Measurements from ENCODE around the gene CDH2. TPM values are rescaled to one million over a fixed set of nuclear protein-coding genes. Genes with fewer than 3 reads are reported as not detected.

Gene CDH2
- total RNA-seq, 1 donor from 2014 or later: 363 TPM

DNA sequence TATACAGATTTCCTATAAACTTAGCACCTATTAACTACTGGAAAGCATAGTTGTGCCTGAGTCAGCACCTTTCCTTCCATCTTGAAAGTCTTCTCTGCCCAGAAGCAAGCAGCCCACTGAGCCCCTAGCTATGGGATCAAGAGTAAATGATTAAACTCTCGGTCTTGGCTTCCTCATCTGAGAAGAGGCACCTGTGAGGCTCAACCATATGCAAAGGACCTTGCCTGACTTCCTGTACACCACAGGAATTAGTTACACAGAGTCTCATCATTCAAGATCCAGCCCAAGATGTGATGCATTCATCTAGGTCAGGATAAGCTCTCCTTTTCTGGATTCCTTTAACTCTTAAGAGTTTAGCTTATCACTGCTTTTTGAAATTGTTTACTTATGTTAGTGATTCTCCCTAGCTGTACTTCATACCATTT, 96.0 kb downstream of the CDH2 start:
- Histone ChIP-seq H3K4me3 (ENCODE audit: insufficient read depth, low read depth, low read length) (no peak overlapping the region), H3K4me2 (ENCODE audit: low read length) (no peak overlapping the region), H2AFZ (ENCODE audit: low read depth, low read length) (no peak overlapping the region), H3K79me2 (ENCODE audit: insufficient read depth, low read length) (peaks cover 98% of the 10 kb centered on the region), H4K20me1 (ENCODE audit: insufficient read depth, low read length) (peaks cover 10% of the 10 kb centered on the region), H3K27ac (ENCODE audit: low read depth, low read length) (no peak overlapping the region), H3K9me3 (ENCODE audit: insufficient read depth, low read depth, low read length) (no peaks in the 10 kb centered on the region), H3K4me1 (ENCODE audit: insufficient read depth, low read length) (peaks cover 30% of the 10 kb centered on the region), H3K27me3 (ENCODE audit: insufficient read depth, low read length) (no peaks in the 10 kb centered on the region), H3K36me3 (ENCODE audit: insufficient read depth, low read length) (no peaks in the 10 kb centered on the region), H3K9ac (ENCODE audit: low read length) (no peak overlapping the region)
- H3K4me1 Mint-ChIP-seq (ENCODE audit: low read depth, unreplicated experiment): peaks cover 77% of the 10 kb centered on the region
- TF ChIP-seq, protein P1, sequence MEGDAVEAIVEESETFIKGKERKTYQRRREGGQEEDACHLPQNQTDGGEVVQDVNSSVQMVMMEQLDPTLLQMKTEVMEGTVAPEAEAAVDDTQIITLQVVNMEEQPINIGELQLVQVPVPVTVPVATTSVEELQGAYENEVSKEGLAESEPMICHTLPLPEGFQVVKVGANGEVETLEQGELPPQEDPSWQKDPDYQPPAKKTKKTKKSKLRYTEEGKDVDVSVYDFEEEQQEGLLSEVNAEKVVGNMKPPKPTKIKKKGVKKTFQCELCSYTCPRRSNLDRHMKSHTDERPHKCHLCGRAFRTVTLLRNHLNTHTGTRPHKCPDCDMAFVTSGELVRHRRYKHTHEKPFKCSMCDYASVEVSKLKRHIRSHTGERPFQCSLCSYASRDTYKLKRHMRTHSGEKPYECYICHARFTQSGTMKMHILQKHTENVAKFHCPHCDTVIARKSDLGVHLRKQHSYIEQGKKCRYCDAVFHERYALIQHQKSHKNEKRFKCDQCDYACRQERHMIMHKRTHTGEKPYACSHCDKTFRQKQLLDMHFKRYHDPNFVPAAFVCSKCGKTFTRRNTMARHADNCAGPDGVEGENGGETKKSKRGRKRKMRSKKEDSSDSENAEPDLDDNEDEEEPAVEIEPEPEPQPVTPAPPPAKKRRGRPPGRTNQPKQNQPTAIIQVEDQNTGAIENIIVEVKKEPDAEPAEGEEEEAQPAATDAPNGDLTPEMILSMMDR (IDR thresholded peaks at IDR 0.05; ENCODE audit: insufficient read depth, low read depth, low read length): no peak
- no peak for TF ChIP-seq EZH2 (IDR thresholded peaks at IDR 0.05; ENCODE audit: insufficient read depth, low read length)
- H3K4me3 Mint-ChIP-seq (ENCODE audit: unreplicated experiment): no peak overlapping the region
- no peaks in the 10 kb centered on the region for H3K27me3 Mint-ChIP-seq (ENCODE audit: low read depth, unreplicated experiment)
- H3K27ac Mint-ChIP-seq (ENCODE audit: unreplicated experiment): peak overlapping the region; percentile 93
- H3K36me3 Mint-ChIP-seq (ENCODE audit: low read depth, unreplicated experiment): peaks cover 2% of the 10 kb centered on the region
- FAIRE-seq (peak; percentile 39), DNase-seq (ENCODE audit: low read depth) (peak; percentile 72)
- no peaks in the 10 kb centered on the region for H3K9me3 Mint-ChIP-seq (ENCODE audit: unreplicated experiment)

DNA sequence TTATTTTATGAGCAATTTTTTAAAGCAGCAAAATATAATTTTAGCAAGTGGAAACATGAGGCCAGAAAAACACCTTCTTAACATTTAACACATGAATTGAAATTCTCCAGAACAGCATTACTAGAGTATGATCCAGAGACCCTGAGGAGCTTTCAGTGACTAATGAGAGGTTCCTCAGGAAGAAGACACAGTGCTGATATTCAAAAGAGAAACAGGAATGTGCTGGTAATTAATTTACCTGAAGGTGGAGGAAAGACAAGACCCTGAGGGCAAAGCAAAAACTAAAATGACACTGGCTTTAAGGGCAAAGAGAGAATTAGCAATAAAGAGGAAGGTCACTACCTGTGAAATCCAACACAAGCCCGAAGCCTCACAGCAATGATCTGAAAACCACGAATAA, 97.0 kb downstream of the CDH2 start:
- no peak for DNase-seq (ENCODE audit: low read depth)
- H3K4me3 Mint-ChIP-seq (ENCODE audit: unreplicated experiment): no peak overlapping the region
- TF ChIP-seq EZH2 (IDR thresholded peaks at IDR 0.05; ENCODE audit: insufficient read depth, low read length): no peak
- TF ChIP-seq, protein P1 (IDR thresholded peaks at IDR 0.05; ENCODE audit: insufficient read depth, low read depth, low read length): no peak
- no peaks in the 10 kb centered on the region for H3K27me3 Mint-ChIP-seq (ENCODE audit: low read depth, unreplicated experiment)
- Histone ChIP-seq H4K20me1 (ENCODE audit: insufficient read depth, low read length) (peaks cover 10% of the 10 kb centered on the region), H3K79me2 (ENCODE audit: insufficient read depth, low read length) (peaks cover 98% of the 10 kb centered on the region), H3K4me3 (ENCODE audit: insufficient read depth, low read depth, low read length) (no peak overlapping the region), H3K27ac (ENCODE audit: low read depth, low read length) (no peak overlapping the region), H3K4me1 (ENCODE audit: insufficient read depth, low read length) (peaks cover 31% of the 10 kb centered on the region), H3K9ac (ENCODE audit: low read length) (no peak overlapping the region), H3K4me2 (ENCODE audit: low read length) (no peak overlapping the region), H3K9me3 (ENCODE audit: insufficient read depth, low read depth, low read length) (no peaks in the 10 kb centered on the region), H2AFZ (ENCODE audit: low read depth, low read length) (no peak overlapping the region), H3K27me3 (ENCODE audit: insufficient read depth, low read length) (no peaks in the 10 kb centered on the region), H3K36me3 (ENCODE audit: insufficient read depth, low read length) (no peaks in the 10 kb centered on the region)
- FAIRE-seq: no peak
- no peaks in the 10 kb centered on the region for H3K9me3 Mint-ChIP-seq (ENCODE audit: unreplicated experiment)
- H3K4me1 Mint-ChIP-seq (ENCODE audit: low read depth, unreplicated experiment): peaks cover 79% of the 10 kb centered on the region
- H3K36me3 Mint-ChIP-seq (ENCODE audit: low read depth, unreplicated experiment): peaks cover 2% of the 10 kb centered on the region
- H3K27ac Mint-ChIP-seq (ENCODE audit: unreplicated experiment): peak overlapping the region; percentile 75

DNA sequence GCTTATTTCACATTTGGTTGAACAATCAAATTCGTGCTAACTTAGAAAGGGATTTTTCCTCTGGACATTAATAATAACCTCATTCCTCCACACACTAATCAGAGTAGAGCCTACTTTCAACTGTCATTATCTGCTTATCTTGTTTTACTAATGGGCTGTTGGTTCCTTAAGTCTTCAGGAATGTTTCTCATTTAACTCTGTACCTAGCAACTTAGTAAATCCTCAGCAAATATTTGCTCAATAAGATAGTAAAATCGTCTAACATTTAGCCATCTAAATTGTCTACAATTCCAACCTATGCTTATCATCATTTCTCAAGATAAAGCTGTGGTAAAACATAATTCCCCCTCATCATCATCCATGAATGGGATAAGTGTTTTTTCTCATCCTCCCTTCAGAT, 98.1 kb downstream of the CDH2 start:
- H3K9ac ChIP-seq (ENCODE audit: low read length): peak overlapping the region; percentile 35
- Mint-ChIP-seq H3K4me3 (ENCODE audit: unreplicated experiment) (no peak overlapping the region), H3K27ac (ENCODE audit: unreplicated experiment) (no peak overlapping the region), H3K9me3 (ENCODE audit: unreplicated experiment) (no peaks in the 10 kb centered on the region), H3K4me1 (ENCODE audit: low read depth, unreplicated experiment) (peaks cover 73% of the 10 kb centered on the region), H3K36me3 (ENCODE audit: low read depth, unreplicated experiment) (peaks cover 2% of the 10 kb centered on the region), H3K27me3 (ENCODE audit: low read depth, unreplicated experiment) (no peaks in the 10 kb centered on the region)
- no peaks in the 10 kb centered on the region for H3K36me3 ChIP-seq (ENCODE audit: insufficient read depth, low read length)
- DNase-seq (ENCODE audit: low read depth): peak; percentile 84
- no peak overlapping the region for H3K4me3 ChIP-seq (ENCODE audit: insufficient read depth, low read depth, low read length)
- H3K79me2 ChIP-seq (ENCODE audit: insufficient read depth, low read length): peaks cover 98% of the 10 kb centered on the region
- H3K4me2 ChIP-seq (ENCODE audit: low read length): peak overlapping the region; percentile 34
- peaks cover 8% of the 10 kb centered on the region for H4K20me1 ChIP-seq (ENCODE audit: insufficient read depth, low read length)
- no peaks in the 10 kb centered on the region for H3K9me3 ChIP-seq (ENCODE audit: insufficient read depth, low read depth, low read length)
- peaks cover 31% of the 10 kb centered on the region for H3K4me1 ChIP-seq (ENCODE audit: insufficient read depth, low read length)
- no peak for TF ChIP-seq EZH2 (IDR thresholded peaks at IDR 0.05; ENCODE audit: insufficient read depth, low read length)
- H3K27me3 ChIP-seq (ENCODE audit: insufficient read depth, low read length): no peaks in the 10 kb centered on the region
- peak overlapping the region; percentile 30 for H3K27ac ChIP-seq (ENCODE audit: low read depth, low read length)
- H2AFZ ChIP-seq (ENCODE audit: low read depth, low read length): no peak overlapping the region
- FAIRE-seq: peak; percentile 82
